ENCODE results near the gene FAM181B.

The FAM181B gene

DNA sequence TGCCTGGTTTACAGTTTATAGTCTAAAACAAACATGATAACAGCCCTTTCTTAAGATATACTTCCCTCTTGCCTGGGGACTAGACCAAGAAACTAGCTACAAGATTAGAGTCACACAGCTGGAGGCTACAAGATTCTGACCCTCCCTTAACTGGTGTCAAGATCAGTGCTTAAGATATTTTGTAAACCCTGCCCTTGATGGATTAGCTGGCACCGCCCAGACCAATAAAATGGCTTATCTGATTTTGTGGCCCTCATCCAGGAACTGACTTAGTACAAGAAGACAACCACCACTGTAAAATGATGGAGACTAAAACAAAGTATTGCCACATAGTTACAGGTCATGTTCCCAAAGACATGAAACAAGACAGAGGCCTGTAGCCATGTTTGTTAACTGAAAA, 53.4 kb downstream of the FAM181B start:
- DNase-seq = no peak
